NCI-H526 treated with DMSO at 0.1 percent for 48 hours (cell line): ENCODE data around the gene BRD3OS.

ENCODE experiments used
- DNase-seq: peaks from one replicate; lab custom pipeline; 2025; lab: John Stamatoyannopoulos, UW

Gene BRD3OS

DNA sequence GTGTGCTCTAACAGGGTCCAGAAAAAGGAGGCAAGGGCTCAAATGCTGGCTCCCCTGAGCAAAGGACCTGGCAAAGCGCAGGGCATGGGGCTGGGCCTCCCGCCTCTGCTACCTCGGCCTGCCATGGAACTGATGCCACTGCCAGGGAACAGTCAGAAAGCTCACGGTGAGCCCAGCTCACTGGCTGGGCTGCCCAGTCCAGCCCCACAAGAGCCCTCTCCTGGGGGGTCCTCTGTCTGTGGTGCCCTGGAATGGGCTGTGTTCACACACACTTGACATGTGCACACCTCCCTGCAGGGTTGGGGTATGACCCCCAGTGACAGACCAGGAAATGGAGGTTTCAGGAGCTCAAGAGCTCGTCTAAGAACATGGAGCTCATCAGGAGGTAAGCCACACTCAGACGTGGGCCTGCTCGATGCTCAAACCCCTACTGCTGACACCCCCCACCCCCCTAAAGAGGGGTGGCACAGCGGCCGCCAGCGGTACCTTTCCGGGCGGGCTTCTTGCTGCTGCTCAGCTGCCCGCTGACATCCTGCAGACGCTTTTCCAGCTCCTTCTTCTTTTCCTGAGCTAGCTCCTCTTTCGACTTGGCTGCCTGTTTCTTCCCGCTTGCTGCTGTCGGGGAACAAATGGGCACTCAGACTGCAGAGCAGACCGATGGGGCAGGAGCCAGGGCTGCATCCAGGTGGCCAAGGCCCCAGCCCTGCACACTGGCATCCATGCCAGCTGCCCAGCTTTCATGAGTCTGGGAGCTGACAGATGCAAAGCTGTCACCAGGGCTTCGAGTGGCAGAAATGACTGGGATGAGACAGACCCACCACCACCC lies 9.1 kb downstream of the BRD3OS start:
- DNase-seq = no peak

DNA sequence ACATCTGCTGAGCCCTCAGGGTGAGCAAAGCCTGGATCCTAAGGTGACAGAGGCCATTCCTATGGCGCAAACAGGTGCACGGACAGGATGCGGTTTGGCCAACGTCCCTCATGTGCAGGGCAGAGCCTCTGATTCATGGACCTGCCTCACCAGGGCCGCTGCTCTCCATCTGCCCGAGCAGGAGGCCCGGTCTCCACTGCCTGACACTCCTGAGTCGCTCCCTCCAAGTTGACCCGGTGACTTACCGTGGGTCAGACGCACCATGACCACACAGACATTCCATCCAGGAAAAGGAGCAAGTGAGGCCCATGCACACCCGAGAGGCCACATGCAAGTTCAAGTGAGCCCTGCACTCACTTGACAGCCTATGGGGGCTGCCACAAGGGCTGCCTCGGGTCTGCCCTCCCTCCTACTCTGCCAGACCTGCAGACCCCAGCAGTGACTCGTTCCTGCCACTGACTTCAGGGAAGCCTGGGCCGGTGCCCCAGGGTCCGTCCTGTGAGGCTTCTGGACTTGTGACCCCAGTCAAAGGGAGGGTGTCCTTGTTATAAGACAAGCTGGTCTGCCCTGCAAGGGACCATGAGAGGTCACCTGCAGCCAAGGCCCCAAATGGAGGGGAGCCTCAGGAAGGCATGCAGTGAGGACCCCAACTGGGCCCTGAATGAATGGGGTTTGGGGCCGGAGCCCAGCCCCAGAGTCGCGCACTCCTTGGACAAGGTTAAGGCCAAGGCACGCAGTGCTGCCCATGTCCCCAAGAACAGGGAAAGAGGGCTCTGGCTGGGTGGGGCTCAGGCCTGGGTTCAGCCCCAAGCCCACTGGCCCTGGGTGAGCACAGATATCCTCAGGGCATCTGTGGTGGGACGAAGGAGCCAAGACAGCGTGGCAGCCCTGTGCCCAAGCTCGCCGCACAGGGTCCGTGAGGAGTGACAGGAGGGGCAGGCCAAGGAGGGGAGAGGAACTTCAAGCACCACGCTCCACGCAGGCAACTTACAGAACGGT lies 10.1 kb downstream of the BRD3OS start:
- no peak for DNase-seq

DNA sequence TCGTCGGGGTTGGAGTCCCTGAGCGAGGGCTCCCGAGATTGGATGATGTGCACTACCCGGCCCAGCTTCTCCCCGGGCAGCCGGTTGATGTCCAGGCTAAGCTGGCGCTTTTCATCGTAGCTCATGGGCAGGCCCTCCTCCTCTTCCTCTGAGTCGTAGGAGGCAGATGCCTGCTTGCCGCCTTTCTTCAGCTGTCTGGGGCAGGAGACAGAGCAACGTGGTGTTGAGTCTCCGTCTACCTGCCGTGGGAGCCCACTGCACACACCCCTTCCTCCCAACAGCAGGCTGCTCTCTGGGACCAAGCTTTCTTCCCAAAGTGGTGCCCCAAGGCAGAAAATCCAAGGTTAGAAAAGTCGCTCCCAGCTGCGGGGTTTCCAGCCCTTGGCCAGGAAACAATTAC lies 10.8 kb downstream of the BRD3OS start:
- DNase-seq = no peak

DNA sequence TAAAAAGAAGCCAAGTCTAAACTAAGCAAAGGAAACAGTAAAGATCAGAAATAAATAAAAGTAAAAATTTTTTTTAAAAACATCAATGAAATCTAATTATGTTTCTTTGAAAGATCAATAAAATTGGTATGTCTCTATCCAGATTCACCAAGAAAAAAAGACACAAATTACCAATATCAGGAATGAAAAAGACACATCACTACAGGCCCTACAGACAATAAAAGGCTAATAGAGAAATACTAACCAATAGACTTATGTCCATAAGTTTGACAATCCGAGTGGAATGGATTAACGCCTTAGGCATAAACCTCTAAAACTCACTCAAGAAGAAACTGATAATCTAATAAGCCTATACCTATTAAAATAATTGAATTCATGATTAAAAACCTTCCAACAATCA lies 12.4 kb downstream of the BRD3OS start:
- DNase-seq = no peak

DNA sequence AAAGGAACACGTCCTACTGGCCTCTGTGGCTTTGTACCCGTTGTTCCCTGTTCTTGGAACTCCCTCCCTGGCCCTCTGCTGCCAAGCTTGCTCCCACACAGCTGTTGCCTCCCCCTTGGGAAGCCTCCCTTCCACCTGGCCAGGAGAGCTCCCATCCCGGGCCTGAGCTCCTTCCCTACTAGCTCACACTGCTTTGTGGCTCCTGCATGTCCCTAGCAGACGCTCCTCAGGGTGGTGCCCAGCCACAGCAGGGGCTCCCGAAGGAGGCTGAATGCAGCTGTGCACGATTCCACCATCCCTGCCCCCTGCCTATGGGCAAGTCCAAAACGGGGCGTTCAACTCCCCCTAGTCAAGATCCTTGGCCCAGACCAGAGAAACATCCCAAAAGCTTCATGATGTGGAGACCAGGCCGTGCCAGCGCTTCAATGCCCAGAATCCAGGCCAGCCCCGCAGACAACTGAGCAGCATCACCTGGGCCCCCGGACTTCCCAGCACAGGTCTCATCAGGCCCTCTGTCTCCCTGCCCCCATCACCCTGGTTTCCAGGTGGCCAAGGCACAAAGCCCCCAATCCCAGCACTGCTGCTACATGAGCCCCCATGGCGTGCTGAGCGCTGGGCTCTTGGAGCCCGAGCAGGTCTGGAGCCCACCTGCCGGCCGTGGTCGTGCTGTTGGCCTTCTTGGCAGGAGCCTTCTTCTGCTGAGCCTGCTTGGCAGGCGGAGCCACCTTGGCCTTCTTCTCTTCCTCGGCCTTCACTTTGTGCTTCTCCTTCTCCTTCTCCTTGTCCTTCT lies 14.3 kb downstream of the BRD3OS start:
- no peak for DNase-seq

DNA sequence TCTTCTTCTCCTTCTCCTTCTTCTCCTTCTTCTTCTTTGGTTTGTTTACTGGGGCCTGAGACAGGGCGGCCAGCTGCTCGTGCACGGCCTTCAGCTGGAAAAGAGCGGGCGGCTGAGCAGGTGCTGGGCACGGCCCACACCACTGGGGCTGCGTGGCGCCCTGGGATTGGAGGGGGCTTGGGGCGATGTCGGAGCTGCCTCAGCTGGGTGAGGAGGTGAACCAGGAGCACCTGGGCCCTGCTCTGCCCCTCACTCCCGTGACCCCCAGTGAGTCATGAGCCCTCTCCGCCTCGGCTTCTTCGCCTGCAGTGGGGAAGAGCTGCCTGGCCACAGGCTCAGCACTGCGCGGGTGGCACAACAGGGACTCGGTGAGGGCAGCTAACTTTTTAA lies 14.9 kb downstream of the BRD3OS start:
- no peak for DNase-seq

DNA sequence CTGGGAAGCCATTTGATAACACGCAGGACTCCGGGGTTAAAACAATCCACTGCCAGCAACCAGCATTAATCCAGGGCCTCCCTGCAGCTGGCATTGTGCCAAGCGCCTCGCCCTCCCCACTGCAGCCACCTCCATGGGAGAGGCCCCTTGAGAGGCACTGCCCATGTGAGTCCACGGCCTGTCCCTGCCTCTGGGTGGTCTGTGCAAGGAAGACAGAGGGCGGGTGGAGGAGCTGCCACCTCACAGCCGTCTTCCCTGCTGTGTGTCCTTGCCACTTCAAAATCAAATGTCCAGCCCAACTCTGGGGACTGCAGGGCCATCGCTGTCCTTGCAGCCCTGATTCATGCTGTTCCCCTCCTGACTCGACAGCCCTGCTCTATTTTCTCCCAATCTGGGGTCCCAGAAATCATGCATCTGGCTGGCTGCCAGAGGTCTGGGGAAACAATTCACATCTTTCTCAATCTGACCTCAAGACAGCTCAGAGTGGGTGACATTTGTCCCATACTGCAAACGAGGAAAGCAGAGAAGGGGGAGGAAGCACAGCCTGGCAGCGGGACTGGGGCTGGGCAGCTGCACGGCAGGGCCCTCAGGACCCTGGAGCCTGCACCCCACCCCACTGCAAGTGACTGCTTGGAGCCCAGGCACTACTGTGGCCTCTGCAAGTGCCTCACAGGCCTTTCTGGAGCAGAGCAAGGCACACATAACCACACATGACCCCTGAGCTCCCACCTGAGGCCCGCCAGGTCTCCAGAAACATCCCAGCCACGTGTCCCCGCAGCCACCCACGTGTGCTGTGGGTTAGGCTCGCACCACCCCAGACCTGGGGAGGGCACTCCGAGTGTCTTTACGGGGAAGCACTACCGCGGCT lies 15.7 kb downstream of the BRD3OS start:
- no peak for DNase-seq

DNA sequence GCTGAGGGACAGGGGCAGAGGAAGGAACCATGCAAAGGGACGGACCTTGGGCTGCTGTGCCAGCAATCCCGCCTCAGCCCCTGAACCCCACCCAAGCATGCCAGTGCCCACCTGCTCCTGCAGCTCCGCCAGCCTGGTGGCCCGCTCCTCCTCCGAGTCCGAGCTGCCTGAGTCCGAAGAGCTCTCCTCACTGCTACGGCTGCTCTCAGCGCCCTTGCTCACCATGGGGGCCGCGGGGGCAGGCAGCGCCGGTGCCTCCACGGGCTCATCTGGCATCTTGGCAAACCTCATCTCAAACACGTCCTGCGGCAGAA lies 16.3 kb downstream of the BRD3OS start:
- no peak for DNase-seq

DNA sequence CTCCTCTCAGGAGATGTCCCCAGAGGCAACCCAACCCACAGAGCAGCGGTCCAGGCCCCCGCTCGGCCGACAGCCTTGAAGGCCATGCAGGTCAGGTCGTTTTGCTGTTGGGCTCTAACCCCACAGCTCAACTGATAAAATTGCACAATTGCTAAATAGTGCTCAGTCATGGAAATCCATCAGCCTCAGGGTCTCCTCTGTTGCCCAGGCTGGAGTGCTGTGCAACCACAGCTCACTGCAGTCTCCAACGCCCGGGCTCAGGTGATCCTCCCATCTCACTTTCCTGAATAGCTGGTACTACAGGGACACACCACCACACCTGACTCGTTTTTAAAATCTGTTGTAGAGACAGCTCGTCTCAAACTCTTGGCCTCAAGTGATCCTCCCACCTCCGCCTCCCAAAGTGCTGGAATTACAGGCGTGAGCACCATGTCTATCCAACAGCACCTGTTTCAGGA lies 18.3 kb downstream of the BRD3OS start:
- DNase-seq = no peak

DNA sequence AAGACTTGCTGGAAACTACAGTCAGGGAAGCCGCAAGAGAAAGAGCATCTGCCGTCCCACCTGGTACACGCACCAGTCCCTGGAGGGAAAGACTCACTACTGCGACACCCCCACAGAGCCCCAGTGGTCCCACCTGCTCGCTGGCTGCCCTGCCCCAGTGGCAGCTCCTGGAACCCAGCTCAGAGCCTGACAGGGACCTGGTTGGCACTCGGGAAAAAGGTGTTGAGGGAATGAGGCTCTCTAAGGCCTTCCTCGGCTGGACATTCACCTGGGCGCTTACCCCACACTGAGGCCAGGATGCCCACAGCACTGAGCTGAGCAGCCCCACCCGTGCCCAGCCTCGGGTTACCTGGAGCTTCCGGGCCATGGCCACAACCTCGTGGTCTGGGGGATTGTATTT lies 19.7 kb downstream of the BRD3OS start:
- no peak for DNase-seq

DNA sequence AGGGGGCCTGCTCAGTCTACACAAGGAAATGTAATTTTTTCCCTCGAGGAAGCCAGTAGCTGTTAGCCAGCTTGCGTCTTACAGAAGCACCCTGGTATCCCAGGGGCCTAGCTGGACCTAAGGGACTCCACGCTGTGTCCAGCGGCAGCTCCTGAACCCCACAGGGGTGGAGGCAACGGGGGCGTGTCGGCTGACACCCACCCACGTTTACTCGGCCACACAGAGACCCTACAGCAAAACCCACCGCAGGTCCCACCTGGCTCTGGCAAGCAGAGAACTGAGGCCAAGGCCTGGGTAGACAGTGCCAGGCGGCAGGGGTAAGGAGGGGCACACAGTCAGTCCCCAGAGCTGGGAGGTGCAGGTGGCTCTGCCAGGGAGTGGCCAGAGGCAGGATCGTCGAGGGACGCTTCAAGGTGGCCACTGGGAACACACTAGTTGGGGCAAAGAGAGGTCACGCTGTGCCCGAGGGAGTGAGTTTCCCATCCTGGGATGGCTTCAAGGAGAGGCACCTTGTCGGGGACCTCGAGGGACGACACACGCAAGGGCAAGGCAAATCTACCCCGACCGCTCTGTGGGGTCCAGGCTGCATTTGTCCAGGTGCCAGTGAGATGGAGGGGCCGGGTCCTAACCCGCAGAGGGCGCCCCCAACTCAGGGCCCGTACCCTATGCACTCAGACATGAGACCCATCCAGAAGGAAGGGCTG lies 20.7 kb downstream of the BRD3OS start:
- no peak for DNase-seq

DNA sequence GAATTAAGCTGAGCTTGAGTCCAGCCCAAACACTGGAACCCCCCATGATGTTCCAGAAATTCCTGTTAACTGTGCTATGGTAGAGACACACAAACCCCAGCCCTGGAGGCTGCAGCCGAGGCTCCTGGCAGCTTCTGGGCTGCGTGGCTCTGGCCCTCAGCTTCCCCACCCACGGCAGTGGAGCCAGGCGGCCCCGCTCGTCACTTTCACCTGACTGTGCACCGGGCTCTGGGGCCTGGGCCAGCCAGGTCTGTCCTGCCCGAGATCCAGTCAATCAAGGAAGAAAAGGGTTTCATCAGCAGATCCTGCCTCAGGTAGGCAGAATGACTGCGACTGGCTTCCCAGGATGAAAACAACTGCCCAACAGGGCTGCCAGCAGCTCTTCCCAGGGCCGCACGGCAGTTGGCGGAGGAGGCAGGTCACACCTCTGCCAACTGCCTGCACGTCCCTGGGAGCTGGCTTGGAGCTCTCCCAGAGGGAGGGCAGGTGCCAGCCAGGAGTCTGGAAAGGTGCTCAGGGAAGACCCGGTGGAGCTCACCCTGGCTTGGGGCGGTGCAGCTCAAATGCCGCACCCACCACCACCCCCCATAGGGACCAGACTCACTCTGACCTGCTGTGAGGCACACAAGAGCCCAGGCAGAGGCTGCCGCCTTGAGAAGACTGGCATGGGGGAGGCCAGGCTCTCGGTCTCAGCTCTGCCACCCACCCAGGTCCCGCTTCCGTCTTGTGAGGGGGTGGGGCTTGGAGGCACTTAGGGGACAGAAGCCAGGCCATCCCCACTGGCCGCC lies 21.8 kb downstream of the BRD3OS start:
- no peak for DNase-seq

DNA sequence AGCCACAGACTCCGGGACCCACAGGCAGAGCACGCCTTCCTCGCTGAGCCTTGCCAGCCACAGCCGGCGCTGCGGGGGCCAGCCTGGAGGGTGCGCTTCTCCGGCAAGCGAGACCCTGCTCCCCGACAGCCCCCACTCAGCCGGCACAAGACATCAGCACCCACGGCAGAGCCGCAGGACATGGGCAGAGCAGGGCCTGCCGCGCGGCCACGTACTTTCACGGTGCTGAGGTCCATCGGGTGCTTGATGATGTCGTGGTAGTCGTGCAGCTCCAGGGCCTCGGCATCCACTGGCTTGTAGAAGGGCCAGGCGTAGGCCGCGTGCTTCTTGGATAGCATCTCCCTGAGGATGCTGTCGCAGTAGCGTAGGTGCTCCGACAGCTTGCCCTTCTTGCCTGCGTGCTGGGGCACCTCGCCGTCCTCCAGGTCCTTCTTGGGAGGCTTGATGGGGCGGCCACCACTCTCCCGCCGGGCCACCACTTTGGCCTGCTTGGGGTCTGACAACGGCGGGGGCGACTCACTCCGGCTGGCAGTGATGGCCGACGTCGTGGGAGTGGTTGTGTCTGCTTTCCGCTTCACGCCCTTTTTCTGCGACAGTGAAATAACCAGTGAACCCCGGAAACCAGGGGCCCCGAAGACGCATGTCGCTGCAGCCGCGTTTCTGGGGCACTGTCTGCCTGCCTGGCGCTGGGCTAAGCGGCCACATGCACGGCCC lies 22.7 kb downstream of the BRD3OS start:
- no peak for DNase-seq

DNA sequence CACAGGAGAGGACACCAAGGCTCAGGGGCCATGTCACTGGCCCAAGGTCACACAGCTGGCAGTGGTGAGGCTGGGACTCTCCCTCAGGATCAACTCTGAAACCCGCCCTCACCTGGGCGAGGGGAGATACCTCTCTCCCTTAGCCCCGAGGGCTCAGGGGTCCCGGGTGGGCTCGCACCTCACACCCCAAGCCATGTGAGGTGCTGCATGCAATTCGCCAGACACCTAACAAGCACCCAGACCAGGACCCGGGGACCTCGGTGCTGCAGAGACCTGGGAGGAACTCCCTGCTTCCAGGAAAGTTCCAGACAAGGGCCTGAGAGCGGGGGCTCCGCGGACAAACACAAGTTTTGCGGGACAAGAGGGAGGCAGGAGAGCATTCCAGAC lies 23.3 kb downstream of the BRD3OS start:
- no peak for DNase-seq

DNA sequence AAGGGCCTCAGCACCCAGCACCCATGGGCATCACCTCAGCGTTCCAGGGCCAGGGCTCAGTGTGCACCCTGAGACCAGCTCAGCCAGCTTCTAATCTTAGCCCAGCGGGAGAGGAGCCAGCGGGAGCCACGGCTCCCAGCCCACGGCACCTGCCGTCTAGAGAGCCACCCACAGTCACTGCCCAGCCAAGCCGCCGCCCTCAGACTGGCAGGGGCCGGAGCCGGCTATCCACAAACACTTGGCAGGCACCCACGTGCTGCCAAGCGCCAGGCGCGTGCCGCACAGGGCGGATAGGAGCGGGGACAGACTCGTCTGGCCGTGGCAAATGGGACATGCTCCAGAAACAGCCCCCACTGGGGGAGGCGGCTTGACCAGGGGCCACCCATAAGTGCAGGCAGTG lies 24.0 kb downstream of the BRD3OS start:
- DNase-seq = no peak

DNA sequence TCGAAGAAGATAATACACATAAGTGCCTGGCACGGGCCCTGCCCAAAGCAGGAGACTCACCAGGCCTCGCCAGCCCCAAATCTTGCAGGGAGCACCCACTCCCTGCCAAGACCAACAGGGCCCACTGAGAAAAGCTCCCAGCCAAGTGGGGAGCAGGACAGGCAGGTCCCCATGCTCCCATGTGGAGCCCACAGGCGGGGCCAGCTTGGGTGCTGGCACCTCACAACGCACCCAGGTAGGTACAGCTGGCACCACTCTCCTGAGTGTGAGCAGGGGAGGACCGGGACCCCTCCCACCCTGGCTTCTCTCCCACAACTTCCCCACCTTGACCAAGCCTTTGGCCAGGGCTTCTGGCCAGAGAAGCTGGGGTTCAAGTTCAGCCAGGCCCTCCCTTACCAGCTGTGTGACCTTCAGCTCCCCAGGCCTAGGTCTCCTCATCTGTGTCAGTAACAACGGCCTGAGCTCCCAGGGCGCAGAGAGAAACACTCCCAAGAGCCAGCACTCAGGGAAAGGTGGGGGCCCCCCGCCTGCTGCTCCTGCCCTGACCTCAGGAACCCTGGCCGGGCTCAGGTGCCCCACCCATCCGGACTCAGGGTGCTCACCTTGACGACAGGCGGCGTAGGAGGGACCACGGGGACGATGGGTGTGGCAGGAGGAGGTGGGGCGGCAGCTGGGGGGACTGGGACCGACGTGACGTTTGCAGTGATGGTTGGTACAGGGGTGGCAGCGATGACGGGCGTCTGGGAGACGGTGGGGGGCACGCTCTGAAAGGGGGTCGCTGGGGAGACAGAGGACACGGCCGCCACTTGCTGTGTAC lies 24.7 kb downstream of the BRD3OS start:
- no peak for DNase-seq

DNA sequence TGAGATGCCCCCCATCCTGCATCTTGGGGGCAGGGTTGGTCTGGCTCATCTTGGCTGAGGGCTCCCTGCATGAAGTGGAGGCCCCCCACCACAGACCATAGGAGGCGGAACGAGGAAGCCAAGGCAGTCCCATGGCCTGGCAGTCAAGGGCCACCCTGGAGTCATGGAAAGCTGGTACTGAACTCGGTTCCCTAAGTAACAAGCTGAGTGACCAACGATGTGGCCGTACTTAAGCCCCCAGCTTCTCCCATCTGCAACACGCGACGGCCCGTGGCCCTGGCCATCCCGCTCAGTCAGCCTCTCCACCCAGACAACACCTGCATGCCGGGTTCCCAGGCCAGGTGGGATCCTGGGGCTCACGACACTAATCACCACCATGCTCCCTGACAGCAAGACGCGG lies 25.4 kb downstream of the BRD3OS start:
- no peak for DNase-seq

DNA sequence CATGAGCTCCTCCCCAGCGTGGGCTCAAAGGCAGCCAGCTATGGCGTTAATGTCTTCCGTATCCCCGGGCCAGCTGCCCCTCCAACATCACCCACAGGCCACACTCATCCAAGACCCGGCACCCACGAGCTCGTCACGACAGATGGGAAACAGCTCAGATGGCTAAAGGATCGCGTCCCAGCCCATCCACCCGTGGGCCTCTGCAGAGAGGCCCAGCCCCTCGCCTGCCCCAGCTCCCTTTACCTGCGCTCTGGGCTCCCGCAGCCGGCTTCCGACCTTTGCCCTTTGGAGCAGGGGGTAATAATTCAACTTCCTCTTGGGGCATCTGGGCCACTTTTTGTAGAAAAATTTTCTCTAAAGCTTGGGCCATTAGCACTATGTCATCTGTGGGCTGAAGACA lies 26.0 kb downstream of the BRD3OS start:
- no peak for DNase-seq
